GM18861 (cell line): ENCODE measurements around the gene KRTAP12-1.

Source experiments
- ATAC-seq: cut with Tn5 transposase; IDR thresholded peaks from one replicate; pipeline ENCODE4 v1.9.1; 2021; ENCODE audit not compliant: unreplicated experiment

The KRTAP12-1 gene, protein sequence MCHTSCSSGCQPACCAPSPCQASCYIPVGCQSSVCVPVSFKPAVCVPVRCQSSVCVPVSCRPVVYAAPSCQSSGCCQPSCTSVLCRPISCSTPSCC

GRCh38 chr21:44681861-44682579 lies at the start of gene KRTAP12-1:
Gene KRTAP12-1, minus strand, starts transcription at chr21:44682163. Its CDS starts 40 bp downstream, at chr21:44682123.
- no peak for ATAC-seq

- ATAC-seq, result no peak
These were observed 49.1 kb upstream of the KRTAP12-1 start for GRCh38 chr21:44730951-44731579.

DNA sequence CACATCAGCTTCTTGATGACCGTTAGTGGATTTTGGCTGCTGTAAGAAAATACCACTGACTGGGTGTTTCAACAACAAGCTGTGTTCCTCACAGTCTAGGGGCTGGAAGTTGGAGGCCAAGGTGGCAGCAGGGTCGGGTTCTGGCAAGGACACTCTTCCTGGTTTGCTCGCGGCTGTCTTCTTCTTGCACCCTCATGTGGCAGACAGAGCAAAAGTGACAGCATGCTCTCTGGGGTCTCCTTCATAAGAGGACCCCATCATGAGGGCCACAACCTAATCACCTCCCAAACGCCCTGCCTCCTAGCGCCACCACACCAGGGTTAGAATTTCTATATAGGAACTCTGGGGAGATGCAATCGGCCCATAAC lies 48.0 kb upstream of the KRTAP12-1 start:
- ATAC-seq, result no peak

DNA sequence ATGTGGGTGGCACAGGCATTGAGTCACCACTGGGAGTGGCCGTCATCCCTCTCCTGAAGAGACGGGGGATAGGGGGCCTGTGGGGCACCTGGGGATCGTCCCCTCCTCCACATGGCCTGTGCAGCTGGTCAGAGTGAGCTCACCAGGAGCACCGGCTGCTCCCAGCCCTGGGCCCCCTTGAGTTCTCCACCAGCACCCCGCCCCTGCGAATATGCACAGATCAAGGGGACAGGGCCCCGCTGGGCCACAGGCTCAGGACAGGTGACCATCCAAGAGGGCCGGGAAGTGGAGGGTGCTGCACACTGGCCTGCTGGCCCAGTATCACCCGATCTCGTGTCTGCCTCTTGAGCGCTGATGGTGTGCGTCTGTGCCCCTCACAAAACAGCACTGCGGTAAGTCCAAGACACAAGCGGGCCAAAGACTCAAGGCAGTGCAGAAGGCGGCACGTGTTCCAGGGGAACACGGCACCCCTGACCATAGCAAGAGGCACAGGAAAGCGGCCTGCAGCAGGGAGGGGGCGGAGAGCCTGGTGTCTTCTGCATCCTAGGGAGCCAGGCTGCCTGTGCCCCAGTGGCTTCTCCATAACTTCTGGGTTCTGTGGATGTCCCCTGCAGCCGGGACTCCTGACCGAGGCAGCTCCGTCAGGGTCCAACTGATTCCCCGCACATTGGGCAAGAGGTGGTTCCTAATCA lies 47.5 kb upstream of the KRTAP12-1 start:
- ATAC-seq, result no peak

GRCh38 chr21:44728716-44729115 lies 46.8 kb upstream of the KRTAP12-1 start:
- no peak for ATAC-seq

GRCh38 chr21:44727757-44728156 lies 45.8 kb upstream of the KRTAP12-1 start:
- ATAC-seq, result no peak

DNA sequence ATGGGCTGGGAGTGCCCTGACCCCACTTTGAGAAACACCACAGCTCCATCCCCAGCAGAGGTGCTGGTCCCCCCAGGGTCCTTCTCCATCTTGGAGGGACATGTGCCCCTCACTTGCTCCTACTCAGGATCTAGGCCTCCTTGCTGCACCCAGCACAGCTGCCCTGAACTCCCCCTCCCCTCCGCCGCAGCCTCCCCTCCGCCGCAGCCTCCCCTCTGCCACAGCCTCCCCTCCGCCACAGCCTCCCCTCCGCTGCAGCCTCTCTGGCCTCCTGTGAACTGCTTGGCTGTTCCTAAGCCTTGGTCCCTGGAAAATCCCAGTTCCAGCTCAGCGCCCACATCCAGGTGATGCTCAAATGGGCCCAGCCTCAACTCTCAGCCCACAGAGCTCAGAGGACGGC lies 45.4 kb upstream of the KRTAP12-1 start:
- no peak for ATAC-seq

- ATAC-seq, result no peak
These were observed 44.9 kb upstream of the KRTAP12-1 start for GRCh38 chr21:44726826-44727225.

GRCh38 chr21:44724926-44725325 lies 43.0 kb upstream of the KRTAP12-1 start:
- ATAC-seq, result no peak

DNA sequence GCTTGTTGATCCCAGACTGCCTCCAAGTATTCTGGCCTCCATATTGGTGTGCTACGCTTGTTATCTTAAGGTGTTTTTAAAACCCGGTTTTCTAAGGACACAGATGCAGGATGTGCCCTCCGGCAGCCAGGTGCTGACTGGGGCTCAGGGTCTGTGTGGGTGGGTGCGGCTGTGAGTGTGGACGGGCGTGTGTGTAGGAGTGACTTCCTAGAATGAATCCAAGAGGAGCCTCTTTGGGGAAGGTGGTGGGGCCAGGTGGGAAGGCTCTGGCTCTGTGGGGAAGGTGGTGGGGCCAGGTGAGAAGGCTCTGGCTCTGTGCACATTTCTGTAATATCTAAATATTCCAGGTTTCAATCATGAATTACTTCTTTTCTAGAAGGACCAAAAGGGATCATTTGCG lies 42.2 kb upstream of the KRTAP12-1 start:
- ATAC-seq, result no peak

GRCh38 chr21:44723177-44724131 lies 41.5 kb upstream of the KRTAP12-1 start:
- ATAC-seq, result no peak

GRCh38 chr21:44722731-44723130 lies 40.8 kb upstream of the KRTAP12-1 start:
- no peak for ATAC-seq

DNA sequence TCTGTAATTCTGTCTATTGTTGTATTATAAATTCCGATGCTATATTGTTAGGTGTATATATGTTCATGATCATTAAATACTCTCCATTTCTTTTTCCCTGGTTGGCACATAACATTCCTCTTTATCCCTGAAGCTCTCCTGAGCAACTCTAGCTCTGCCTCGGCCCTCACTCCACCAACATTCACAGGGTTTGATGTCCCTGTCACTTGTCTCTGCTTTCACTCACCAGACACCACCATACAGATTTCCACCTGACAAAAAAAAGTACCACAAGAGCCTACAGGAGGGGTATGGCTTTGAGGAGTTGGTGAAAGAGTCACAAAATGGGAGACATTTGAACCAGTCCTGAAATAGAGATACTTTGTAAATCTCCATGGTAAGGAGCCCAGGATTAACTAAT lies 38.2 kb upstream of the KRTAP12-1 start:
- ATAC-seq, result no peak

- ATAC-seq, result no peak
These were observed 36.6 kb upstream of the KRTAP12-1 start for GRCh38 chr21:44718571-44718970.

GRCh38 chr21:44718093-44718492 lies 36.1 kb upstream of the KRTAP12-1 start:
- ATAC-seq, result no peak

GRCh38 chr21:44716984-44717383 lies 35.0 kb upstream of the KRTAP12-1 start:
- ATAC-seq, result no peak

DNA sequence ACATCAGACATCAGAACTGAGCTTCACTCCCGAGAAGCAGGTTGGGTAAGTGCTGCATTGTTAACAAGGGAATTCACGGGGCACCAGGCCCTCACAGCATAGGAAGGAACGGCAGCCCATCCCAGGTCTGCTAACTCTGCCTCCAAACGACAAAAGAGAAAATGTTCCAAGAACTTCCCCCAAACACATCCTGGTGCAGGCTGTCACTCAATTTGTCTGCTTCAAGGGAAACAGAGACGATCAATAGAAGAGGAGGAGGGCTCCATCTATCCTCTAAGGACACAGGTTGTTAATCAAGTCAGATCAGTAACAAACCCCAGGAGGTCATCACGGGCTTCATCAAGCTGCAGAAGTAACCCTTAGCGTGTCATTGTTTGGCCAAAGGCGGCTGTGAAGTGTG lies 32.9 kb upstream of the KRTAP12-1 start:
- no peak for ATAC-seq

- ATAC-seq, result no peak
These were observed 31.9 kb upstream of the KRTAP12-1 start for GRCh38 chr21:44713846-44714245.

- no peak for ATAC-seq
These were observed 31.2 kb upstream of the KRTAP12-1 start for GRCh38 chr21:44713130-44713529.

GRCh38 chr21:44712203-44713028 lies 30.5 kb upstream of the KRTAP12-1 start:
- no peak for ATAC-seq
